HEK293T (cell line): ENCODE measurements around the gene PSMD4.

Source experiments
- CTCF ChIA-PET: fragments of 350-600 bp; formaldehyde crosslinking; extraction: SDS; loops from one replicate; lab custom pipeline; 2021; ENCODE audit warnings: antibody characterized with exemption, inconsistent platforms; lab: Yijun Ruan, JAX
- POLR2A ChIA-PET: fragments of 350-600 bp; formaldehyde crosslinking; extraction: SDS; loops from one replicate; lab custom pipeline; 2020; ENCODE audit warnings: antibody characterized with exemption, inconsistent platforms; lab: Yijun Ruan, JAX
- DNase-seq: peaks from one replicate; pipeline ENCODE4 v3.0.0; 2012; ENCODE audit warnings: mixed read lengths; ENCODE audit errors: extremely low spot score
- ARNT ChIP-seq: fragments of 450-650 bp; IDR thresholded peaks from 2 replicates; pipeline ENCODE4 v1.6.1; 2017; ENCODE audit warnings: mild to moderate bottlenecking
- BHLHE40 ChIP-seq: fragments of 450-650 bp; IDR thresholded peaks from 2 replicates; pipeline ENCODE4 v1.6.1; 2016; ENCODE audit warnings: mild to moderate bottlenecking, moderate library complexity, borderline replicate concordance
- CTBP1 ChIP-seq: fragments of 450-650 bp; IDR thresholded peaks from 2 replicates; pipeline ENCODE4 v1.6.1; 2016; ENCODE audit warnings: borderline replicate concordance
- ELF4 ChIP-seq: fragments of 450-650 bp; IDR thresholded peaks from 2 replicates; pipeline ENCODE4 v1.6.1; 2017; ENCODE audit warnings: antibody characterized with exemption
- FOXA1 ChIP-seq: fragments of 450-650 bp; IDR thresholded peaks from 2 replicates; pipeline ENCODE4 v1.6.1; 2016; ENCODE audit warnings: mild to moderate bottlenecking
- FOXK2 ChIP-seq: fragments of 450-650 bp; IDR thresholded peaks from 2 replicates; pipeline ENCODE4 v1.6.1; 2016; ENCODE audit warnings: mild to moderate bottlenecking
- FOXM1 ChIP-seq: fragments of 450-650 bp; IDR thresholded peaks from 2 replicates; pipeline ENCODE4 v1.6.1; 2017; ENCODE audit warnings: mild to moderate bottlenecking, borderline replicate concordance
- HDGF ChIP-seq: fragments of 450-650 bp; IDR thresholded peaks from 2 replicates; pipeline ENCODE4 v1.6.1; 2017; ENCODE audit warnings: antibody characterized with exemption, borderline replicate concordance
- L3MBTL2 ChIP-seq: fragments of 450-650 bp; conservative IDR thresholded peaks from 2 replicates; pipeline ENCODE4 v1.6.1; 2016; ENCODE audit warnings: mild to moderate bottlenecking
- LEF1 ChIP-seq: fragments of 450-650 bp; IDR thresholded peaks from 2 replicates; pipeline ENCODE4 v1.6.1; 2017; ENCODE audit warnings: mild to moderate bottlenecking, borderline replicate concordance
- NFRKB ChIP-seq: fragments of 450-650 bp; IDR thresholded peaks from 2 replicates; pipeline ENCODE4 v1.6.1; 2016; ENCODE audit warnings: mild to moderate bottlenecking, moderate library complexity
- SP1 ChIP-seq: fragments of 450-650 bp; IDR thresholded peaks from 2 replicates; pipeline ENCODE4 v1.6.1; 2017
- SUZ12 ChIP-seq: fragments of 450-650 bp; IDR thresholded peaks from 2 replicates; pipeline ENCODE4 v1.6.1; 2016; ENCODE audit warnings: mild to moderate bottlenecking
- TARDBP ChIP-seq: fragments of 450-650 bp; IDR thresholded peaks from 2 replicates; pipeline ENCODE4 v1.6.1; 2016
- ZNF384 ChIP-seq: fragments of 450-650 bp; IDR thresholded peaks from 2 replicates; pipeline ENCODE4 v1.6.1; 2016
- TF ChIP-seq, protein P1 (sequence below): fragments of 450-650 bp; IDR thresholded peaks from 2 replicates; pipeline ENCODE4 v1.6.1; 2016

Gene PSMD4

DNA sequence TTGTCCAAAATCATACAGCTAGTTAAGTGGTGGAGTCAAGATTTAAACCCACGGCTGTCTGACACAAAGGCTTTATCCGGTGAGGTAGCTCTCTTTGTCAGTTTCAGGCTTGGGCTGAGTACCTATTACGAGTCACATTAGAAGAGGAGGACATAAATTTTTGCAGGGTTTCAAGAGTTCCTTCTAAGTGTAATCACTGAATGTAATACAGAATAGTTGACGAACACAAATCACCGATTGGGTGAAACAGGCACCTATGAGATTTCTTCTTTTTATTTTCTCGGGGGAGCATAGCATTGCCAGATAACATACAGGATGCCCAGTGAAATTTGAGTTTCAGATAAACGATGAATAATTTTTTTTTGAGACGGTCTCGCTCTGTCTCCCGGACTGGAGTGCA is 847 bp downstream of the PSMD4 start:
- TF ChIP-seq CTBP1 (no peak), L3MBTL2 (no peak), LEF1 (no peak), ELF4 (no peak), SUZ12 (no peak), ARNT (no peak), BHLHE40 (no peak), SP1 (no peak), FOXK2 (no peak)
- TF ChIP-seq, protein P1, sequence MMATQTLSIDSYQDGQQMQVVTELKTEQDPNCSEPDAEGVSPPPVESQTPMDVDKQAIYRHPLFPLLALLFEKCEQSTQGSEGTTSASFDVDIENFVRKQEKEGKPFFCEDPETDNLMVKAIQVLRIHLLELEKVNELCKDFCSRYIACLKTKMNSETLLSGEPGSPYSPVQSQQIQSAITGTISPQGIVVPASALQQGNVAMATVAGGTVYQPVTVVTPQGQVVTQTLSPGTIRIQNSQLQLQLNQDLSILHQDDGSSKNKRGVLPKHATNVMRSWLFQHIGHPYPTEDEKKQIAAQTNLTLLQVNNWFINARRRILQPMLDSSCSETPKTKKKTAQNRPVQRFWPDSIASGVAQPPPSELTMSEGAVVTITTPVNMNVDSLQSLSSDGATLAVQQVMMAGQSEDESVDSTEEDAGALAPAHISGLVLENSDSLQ = no peak
- POLR2A ChIA-PET = interaction anchor here (0.7 to 2.2 kb wide), 12 partner anchors 11 to 249 kb away, joined by 3 to 27 read pairs (median 6); partner anchors contain the start of genes MINDY1, PIP5K1A, VPS72 and ZNF687
- CTCF ChIA-PET = interaction anchor here (1.1 kb wide), 1 partner anchor 19 kb away, joined by 3 read pairs; no protein-coding TSS in a partner anchor
- no peak for DNase-seq

DNA sequence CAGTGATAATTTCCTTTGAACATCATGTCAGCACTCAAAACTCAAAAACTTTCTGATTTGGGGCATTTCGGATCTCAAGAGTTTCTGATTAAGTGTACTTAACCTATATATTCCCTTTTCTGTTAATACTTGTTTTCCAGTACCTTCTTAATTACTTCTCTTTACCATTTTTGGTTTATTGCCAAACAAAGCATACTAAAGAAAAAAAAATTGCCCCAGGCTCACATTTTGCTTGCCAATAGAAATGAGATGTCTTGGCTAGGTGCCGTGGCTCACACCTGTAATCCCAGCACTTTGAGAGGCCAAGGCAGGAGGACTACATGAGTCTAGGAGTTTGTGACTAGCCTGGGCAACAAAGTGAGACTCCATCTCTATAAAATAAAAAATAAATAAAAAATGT is 4.8 kb downstream of the PSMD4 start:
- CTCF ChIA-PET = no interaction called here

DNA sequence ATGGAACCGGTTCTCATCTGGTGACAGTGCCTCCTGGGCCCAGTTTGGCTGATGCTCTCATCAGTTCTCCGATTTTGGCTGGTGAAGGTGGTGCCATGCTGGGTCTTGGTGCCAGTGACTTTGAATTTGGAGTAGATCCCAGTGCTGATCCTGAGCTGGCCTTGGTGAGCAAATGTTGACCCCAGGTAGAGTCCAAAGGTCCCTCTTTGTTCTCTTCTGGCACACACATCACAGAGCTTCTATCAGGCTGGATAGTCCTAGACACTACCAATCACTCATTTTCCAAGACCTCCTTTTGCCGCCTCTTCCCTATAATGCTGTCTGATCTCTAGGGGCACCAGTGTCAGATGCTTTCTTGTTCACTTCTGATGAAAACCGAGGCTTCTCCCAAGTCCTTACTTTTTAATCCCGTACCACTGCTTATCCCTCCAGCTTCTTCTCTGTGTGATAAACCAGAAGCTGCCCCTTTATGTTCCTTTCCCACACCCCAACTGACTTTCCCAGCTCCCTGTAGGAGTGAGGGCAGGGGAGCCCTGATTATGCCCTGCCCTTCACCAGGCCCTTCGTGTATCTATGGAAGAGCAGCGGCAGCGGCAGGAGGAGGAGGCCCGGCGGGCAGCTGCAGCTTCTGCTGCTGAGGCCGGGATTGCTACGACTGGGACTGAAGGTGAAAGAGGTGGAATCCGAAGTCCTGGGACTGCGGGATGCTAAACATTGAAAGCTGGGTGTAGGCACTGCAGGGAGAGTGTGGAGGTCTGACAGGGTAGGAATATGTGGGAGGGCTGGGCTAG is 11.1 kb downstream of the PSMD4 start:
- POLR2A ChIA-PET = interaction anchor here (0.9 to 3.1 kb wide), 4 partner anchors 11 to 74 kb away, joined by 3 to 13 read pairs (median 3); partner anchors contain the start of gene PSMD4
- no peak for DNase-seq
- TF ChIP-seq FOXM1 = no peak
- no peak for TF ChIP-seq LEF1
- no peak for TF ChIP-seq SP1
- no peak for TF ChIP-seq FOXA1
- no peak for TF ChIP-seq NFRKB
- no peak for TF ChIP-seq L3MBTL2
- no peak for TF ChIP-seq CTBP1
- TF ChIP-seq, protein P1 = no peak
- no peak for TF ChIP-seq ZNF384
- TF ChIP-seq FOXK2 = no peak
- no peak for TF ChIP-seq TARDBP
- no peak for TF ChIP-seq HDGF
- no peak for TF ChIP-seq BHLHE40
- no peak for TF ChIP-seq SUZ12
- no peak for TF ChIP-seq ELF4
- TF ChIP-seq ARNT = no peak
- CTCF ChIA-PET = no interaction called here

More for the DNA sequence above, 4.8 kb downstream of the PSMD4 start:
- no peak for DNase-seq
- TF ChIP-seq BHLHE40 (no peak), FOXK2 (no peak), ARNT (no peak), CTBP1 (no peak), FOXA1 (no peak), FOXM1 (no peak), SUZ12 (no peak), ELF4 (no peak), NFRKB (no peak), ZNF384 (no peak), HDGF (no peak), SP1 (no peak)
- TF ChIP-seq, protein P1 = no peak
- POLR2A ChIA-PET = no interaction called here

DNA sequence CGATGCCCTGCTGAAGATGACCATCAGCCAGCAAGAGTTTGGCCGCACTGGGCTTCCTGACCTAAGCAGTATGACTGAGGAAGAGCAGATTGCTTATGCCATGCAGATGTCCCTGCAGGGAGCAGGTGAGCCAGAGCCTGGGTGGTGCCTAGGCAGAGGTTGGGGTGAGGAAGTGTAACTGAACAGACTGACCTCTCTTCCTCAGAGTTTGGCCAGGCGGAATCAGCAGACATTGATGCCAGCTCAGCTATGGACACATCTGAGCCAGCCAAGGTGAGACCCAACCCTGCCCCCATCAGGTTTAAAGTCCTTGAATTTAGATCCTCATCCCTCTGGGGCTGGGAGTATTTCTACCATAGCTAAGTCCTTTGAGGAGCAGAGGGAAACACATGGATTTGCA is 11.8 kb downstream of the PSMD4 start:
- no peak for TF ChIP-seq ZNF384
- TF ChIP-seq CTBP1 = no peak
- no peak for TF ChIP-seq FOXA1
- TF ChIP-seq L3MBTL2 = no peak
- TF ChIP-seq NFRKB = no peak
- no peak for TF ChIP-seq HDGF
- no peak for TF ChIP-seq TARDBP
- TF ChIP-seq ELF4 = no peak
- no peak for TF ChIP-seq FOXM1
- TF ChIP-seq BHLHE40 = no peak
- no peak for TF ChIP-seq SUZ12
- TF ChIP-seq SP1 = no peak
- no peak for TF ChIP-seq ARNT
- TF ChIP-seq, protein P1 = no peak
- no peak for TF ChIP-seq FOXK2
- no peak for TF ChIP-seq LEF1
- DNase-seq = no peak
- ChIA-PET POLR2A (interaction anchor here (1.5 to 3.1 kb wide), 3 partner anchors 11 to 15 kb away, joined by 3 to 13 read pairs (median 9); partner anchors contain the start of genes PSMD4 and ZNF687), CTCF (interaction anchor here (0.6 kb wide), 1 partner anchor 16 kb away, joined by 5 read pairs; no protein-coding TSS in a partner anchor)

DNA sequence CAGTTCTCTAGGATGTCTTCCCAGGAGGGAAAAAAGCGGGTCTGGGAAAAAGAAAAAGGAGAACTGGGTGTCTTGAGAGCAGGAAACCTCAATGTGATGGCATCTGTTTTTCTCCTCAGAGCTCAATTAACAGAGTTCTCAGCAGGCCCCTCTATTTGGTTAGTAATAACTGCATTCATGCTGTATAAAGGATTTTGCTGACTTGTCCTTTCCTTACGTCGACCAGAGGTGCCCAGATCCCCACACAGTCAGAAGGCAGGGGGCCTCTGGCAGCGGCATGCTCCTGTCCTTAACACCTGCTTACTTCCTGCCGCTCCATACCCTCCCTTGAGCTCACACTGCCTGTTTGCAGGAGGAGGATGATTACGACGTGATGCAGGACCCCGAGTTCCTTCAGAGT is 12.3 kb downstream of the PSMD4 start:
- no peak for DNase-seq
- POLR2A ChIA-PET = interaction anchor here (1.5 to 3.1 kb wide), 3 partner anchors 11 to 15 kb away, joined by 3 to 13 read pairs (median 9); partner anchors contain the start of genes PSMD4 and ZNF687
- CTCF ChIA-PET = interaction anchor here (0.6 kb wide), 1 partner anchor 16 kb away, joined by 5 read pairs; no protein-coding TSS in a partner anchor
- TF ChIP-seq FOXK2 (no peak), LEF1 (no peak), FOXA1 (no peak)
